Measurements from ENCODE around the gene PHACTR1.

Gene PHACTR1

GRCh38 chr6:13079096-13079723 lies 362.6 kb downstream of the PHACTR1 start:
- DNase-seq, result no peak

GRCh38 chr6:13080462-13081188 lies 364.1 kb downstream of the PHACTR1 start:
- DNase-seq, result no peak

GRCh38 chr6:13081189-13081563 lies 364.6 kb downstream of the PHACTR1 start:
- DNase-seq, result no peak

- no peak for DNase-seq
Observed at GRCh38 chr6:13089296-13089994, 372.9 kb downstream of the PHACTR1 start.

GRCh38 chr6:13091192-13091591 lies 374.6 kb downstream of the PHACTR1 start:
- no peak for DNase-seq

- no peak for DNase-seq
Observed at GRCh38 chr6:13094781-13095425, 378.3 kb downstream of the PHACTR1 start.

- DNase-seq, result no peak
Observed at GRCh38 chr6:13096084-13096483, 379.5 kb downstream of the PHACTR1 start.

- no peak for DNase-seq
Observed at GRCh38 chr6:13097454-13097853, 380.9 kb downstream of the PHACTR1 start.

- no peak for DNase-seq
Observed at GRCh38 chr6:13098006-13098405, 381.4 kb downstream of the PHACTR1 start.

- no peak for DNase-seq
Observed at GRCh38 chr6:13098793-13099570, 382.4 kb downstream of the PHACTR1 start.

GRCh38 chr6:13099771-13100170 lies 383.2 kb downstream of the PHACTR1 start:
- DNase-seq, result no peak

- no peak for DNase-seq
Observed at GRCh38 chr6:13101409-13101808, 384.8 kb downstream of the PHACTR1 start.

GRCh38 chr6:13101985-13102384 lies 385.4 kb downstream of the PHACTR1 start:
- DNase-seq, result no peak

- DNase-seq, result no peak
Observed at GRCh38 chr6:13103169-13103568, 386.6 kb downstream of the PHACTR1 start.

- DNase-seq, result no peak
Observed at GRCh38 chr6:13105139-13105538, 388.6 kb downstream of the PHACTR1 start.

GRCh38 chr6:13112921-13113320 lies 396.4 kb downstream of the PHACTR1 start:
- no peak for DNase-seq

- DNase-seq, result no peak
Observed at GRCh38 chr6:13113376-13113775, 396.8 kb downstream of the PHACTR1 start.

- no peak for DNase-seq
Observed at GRCh38 chr6:13113981-13114593, 397.5 kb downstream of the PHACTR1 start.

- DNase-seq, result no peak
Observed at GRCh38 chr6:13116155-13116554, 399.6 kb downstream of the PHACTR1 start.

GRCh38 chr6:13117570-13117969 lies 401.0 kb downstream of the PHACTR1 start:
- DNase-seq, result no peak

- DNase-seq, result no peak
Observed at GRCh38 chr6:13119549-13119948, 403.0 kb downstream of the PHACTR1 start.

Measured in CD4-positive, alpha-beta T cell treated with Interleukin-17A for 1 hour (primary cell).